ENCODE data around the gene RTN4.

- TF ChIP-seq CTCF (IDR thresholded peaks at IDR 0.05; ENCODE audit: low read length) (no peak), EZH2 (IDR thresholded peaks at IDR 0.05; ENCODE audit: borderline replicate concordance, low read length) (no peak)
Observed at GRCh38 chr2:54950811-54951210, 99.4 kb downstream of the RTN4 start.
